Non-pigmented ciliary epithelial cell (primary cell): ENCODE data around the gene EXOG.

Experiments
- DNase-seq: peaks from one replicate; pipeline ENCODE4 v3.0.0-alpha.2; 2010; ENCODE audit warnings: low read depth

Gene EXOG

DNA sequence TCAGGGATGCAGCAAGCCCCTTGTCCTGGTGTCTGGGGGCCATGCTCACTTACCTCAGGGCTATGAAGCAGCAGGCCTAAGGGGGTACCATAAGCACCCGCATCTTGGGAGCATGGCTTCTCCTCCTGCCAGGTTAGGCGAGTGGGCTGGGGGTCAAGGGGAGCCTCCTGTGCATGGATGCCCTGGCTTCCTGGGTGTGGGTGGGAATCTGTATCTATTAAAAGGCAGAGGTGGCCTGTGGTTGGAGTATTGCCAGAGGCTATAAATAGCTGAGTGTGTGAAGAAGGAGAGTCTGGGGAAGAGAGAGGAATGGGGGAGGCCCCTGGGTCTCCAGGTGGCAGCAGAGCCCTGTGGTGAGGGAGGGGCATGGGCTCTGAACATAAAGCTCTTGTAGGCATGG is 22.9 kb upstream of the EXOG start:
- DNase-seq = no peak

DNA sequence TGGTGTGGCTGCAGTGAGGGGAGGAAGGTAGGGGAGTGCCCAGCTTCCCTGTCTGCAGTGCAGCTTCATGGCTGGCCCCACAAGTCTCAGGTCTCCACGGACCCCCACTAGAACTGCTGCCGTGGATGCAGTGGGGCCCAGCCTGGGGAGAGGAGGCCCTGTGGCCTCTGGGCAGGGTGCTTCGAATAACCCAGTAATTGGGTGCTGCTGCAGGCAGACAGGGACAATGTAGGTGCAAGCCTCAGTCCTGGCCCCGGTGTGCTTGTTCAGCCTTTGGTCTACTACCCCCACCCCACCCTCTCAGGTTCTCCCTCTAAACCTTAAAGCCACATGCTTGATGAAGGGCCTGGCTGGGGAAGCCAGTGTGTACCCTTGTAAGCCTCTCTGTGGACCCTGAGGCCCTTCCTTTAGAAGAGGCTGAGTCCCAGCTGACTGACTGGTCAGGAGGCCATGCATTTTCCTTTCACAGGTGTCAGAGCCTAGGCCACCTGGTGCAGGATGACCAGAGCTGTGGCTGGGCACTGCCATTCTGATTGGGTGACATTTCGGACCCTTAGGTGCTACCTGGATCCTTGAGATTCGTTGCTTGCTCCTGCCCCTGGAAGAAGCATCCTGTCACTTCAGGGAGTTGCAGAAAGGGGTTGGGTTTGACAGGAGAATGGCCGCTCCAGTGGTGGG is 21.1 kb upstream of the EXOG start:
- no peak for DNase-seq

DNA sequence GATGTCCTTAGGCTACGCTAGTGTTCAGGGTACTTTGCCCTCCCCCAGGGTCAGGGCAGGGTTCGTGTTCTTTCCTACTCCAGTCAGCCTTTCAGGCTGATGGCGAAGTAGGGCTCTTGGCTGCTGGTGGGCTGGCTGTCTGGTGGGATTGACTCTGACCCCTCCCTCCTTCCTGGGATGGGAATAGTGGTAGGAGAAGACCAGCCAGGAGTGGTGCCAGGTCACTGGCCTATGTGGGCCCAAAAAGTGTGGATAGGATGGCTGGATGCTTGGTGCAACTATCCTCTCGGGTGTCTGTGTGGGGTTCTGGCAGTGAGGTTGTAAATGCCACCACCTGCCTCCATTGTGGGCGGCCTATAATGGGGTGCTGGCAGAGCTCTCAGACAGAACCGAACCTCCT is 20.4 kb upstream of the EXOG start:
- no peak for DNase-seq

DNA sequence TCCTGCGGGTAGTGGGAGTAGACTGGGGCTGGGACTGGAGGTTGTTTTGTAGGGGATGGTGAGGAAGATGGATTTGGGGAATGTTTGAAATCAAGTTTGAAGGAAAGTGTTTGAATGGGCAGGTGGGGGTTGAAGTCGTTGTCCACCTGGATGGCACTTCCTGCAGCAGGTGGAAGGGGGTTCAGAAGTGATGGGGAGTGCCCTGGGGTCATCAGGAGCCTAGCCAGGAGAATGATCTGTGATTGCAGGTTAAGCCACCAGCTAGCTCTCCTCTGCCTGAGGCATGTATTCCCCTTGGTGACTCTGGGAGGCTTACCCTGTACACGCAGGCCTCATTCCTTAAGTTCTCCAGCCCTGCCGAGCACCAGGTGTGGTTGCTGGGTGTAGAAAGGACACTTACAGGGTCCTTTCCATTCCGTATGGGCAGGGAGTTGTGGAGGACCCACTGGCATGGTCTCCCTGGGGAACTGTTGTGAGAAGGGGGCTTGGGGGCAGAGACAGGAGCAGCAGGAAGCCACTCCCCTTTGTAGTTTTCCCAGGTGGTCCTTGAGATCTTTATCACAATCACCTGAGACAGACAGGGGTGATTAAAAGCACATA is 19.9 kb upstream of the EXOG start:
- no peak for DNase-seq

DNA sequence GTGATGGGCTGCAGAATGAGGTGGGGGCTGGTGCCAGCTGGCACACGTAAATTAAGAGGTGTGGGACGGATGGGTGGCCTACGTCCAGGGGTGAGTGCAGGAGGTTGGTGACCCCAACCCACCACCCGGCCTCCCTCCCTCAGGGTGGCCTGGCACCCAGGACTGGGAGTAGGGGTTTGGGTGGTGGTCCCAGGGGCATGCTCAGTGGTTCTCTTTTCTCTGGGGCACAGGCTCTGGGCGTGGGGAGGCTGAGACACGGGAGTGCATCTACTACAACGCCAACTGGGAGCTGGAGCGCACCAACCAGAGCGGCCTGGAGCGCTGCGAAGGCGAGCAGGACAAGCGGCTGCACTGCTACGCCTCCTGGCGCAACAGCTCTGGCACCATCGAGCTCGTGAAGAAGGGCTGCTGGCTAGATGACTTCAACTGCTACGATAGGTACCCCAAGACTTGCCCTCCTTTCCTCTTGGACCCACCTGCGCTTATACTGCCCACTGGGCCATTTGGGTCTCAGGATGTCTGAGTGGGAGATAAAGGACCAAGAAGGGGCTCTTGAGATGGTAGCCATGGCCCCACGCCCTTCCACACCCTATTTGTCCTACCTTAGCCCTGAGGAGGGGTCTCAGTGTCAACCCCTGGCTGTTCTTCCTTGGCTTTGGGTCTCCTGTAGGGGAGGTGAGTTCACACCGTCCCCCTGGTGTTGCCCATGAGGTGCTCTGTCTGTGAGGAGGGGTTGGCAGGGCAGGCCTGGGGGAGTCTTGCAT is 18.9 kb upstream of the EXOG start:
- no peak for DNase-seq

DNA sequence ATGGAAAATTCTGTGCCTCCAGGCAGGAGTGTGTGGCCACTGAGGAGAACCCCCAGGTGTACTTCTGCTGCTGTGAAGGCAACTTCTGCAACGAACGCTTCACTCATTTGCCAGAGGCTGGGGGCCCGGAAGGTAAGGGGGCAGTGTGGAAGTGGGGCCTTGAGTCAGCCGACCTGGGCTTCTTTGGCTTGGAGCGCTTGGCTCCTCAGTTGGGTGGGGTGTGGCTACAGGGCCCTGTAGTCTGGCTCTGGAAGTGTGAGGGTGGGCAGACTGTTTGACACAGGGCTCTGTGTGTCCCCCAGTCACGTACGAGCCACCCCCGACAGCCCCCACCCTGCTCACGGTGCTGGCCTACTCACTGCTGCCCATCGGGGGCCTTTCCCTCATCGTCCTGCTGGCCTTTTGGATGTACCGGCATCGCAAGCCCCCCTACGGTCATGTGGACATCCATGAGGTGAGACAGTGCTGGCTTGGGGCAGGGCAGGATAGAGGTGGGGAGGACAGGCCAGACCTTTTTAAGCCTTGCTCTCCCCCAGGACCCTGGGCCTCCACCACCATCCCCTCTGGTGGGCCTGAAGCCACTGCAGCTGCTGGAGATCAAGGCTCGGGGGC is 18.2 kb upstream of the EXOG start:
- DNase-seq = no peak

DNA sequence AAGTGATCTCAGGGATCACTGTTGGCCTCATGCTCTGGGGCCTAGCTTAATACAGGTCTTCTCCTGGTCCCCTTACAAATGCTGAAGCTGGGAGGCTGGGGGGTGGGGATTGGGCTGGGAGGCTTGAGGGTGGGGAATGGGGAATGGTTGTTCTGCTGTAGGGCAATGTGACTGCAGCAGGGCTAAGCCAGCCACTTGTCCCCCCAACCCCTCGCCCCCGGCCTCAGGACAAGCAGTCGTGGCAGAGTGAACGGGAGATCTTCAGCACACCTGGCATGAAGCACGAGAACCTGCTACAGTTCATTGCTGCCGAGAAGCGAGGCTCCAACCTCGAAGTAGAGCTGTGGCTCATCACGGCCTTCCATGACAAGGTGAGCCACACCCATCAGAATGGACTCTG is 17.2 kb upstream of the EXOG start:
- no peak for DNase-seq

DNA sequence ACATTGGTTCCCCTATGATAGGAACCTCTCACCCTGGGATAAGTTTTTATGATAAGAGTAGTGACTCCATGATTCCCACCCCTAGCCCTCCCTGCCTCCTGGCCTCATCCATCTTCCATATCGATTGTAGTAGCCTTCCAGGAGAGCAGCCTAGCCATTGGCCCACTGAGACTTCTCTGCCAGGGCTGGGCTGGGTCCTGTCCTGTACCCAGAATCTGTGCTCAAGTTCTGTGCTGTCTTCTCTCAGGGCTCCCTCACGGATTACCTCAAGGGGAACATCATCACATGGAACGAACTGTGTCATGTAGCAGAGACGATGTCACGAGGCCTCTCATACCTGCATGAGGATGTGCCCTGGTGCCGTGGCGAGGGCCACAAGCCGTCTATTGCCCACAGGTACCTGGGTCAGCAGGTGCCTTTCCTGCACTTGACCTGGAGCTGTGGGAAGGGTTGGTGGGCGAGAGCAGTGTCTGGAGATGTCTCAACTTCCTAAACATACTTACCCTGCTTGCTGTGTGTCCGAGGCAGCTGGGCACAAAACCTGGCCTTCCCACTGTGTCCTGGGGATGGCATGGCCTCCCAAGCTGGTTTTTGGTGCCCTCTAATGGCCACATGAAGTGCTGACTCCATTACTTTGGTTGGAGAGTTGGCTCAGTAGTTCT is 16.6 kb upstream of the EXOG start:
- DNase-seq = no peak

DNA sequence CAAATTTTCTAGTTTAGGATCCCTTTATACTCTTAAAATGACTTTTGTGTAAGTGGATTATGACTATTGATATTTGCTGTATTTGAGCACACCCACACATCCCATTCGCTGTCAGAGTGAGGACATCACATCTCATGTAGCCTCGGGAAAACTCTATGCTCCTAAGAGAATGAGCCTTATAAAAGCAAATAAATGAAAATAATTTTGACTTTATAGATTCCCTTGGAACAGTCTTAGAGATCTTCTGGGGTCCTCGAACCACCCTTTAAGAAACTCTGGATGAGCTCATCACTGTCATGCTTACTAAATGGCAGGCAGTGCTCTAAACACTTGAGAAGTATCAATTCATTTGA is 16.1 kb upstream of the EXOG start:
- DNase-seq = no peak

DNA sequence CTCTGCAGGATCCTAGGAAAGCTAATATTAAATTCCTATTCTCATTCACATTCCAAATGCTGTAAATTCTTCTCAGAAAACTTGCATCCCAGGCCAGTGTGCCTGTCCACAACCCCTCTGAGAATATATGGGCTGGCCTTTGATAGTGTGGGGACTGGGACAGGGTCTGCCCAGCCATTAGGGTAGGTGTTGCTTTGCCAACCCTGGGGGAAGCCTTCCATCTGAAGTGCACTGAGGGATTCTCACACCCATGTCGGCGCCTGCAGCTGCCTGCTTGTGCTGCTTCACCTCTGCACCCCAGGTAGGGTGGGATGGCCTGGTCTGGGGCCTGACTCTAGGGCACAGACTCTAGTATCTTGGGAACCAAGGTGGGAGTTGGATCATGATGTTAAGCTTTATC is 15.2 kb upstream of the EXOG start:
- no peak for DNase-seq

DNA sequence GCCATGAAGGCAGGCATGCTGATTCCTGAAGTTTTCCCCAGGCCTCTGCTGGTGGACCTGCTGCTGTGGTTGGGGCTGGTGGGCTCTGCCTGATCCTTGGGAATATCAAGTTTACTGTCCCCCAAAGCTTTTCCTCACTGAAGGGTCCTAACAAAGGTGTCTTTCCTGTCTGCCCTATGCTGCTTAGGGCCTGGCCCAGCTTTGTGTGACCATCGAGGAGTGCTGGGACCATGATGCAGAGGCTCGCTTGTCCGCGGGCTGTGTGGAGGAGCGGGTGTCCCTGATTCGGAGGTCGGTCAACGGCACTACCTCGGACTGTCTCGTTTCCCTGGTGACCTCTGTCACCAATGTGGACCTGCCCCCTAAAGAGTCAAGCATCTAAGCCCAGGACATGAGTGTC is 13.2 kb upstream of the EXOG start:
- DNase-seq = no peak

DNA sequence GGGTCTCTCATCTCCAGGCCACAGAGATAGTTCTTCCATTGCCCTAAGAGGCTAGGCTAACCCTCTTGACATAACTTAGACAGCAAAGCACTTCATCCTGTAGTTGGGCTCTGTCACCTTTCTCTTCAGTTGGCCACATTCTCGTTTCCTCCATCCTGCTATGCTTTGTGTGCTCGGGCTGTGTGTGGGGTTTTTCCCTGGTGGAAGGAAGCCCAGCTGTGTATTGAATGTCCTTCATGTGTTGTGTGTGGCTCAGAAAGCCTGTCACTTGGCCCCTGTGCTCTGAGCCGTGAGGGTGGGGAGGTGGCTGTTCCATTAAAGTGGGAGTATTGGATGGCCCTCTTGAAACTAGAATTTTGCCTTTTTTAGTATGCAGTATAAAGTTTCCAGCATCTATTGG is 8.8 kb upstream of the EXOG start:
- no peak for DNase-seq

DNA sequence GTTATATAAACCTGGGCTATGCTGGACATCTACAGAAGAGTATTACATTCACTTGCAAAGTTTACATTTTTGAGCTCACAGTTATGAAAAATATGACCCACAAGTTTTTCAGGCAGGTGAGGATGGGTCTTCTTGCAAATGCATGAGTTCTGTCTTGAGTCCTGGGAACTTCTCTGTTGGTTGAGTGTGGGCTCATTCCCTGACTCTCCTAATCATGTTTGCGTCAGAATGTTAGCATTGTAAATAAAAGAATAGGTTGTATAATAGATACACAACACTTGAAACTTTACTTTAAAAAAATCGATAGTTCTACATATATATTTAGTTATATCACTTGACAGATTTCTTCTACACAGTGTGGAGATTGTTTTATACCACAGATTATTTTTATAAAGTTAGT is 7.2 kb upstream of the EXOG start:
- DNase-seq = no peak

DNA sequence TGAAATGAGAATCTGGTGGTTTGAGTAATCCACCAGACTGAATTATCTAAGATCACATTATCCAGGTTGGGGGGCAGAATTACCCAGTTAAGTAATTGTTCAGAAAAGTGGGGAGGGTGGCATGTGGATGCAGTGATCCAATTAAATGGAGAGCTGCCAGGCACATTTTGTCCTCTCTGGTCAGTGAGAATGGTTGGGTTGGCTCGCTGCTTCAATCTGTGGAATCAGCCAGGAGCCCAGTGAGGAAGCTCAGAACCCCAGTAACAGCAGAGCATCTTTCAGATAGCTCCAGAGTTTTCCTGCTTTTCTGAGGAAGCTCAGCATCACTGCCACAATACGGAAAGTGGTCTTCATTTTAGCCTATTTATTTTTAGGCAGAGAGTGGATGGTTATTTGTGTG is 6.4 kb upstream of the EXOG start:
- DNase-seq = no peak

DNA sequence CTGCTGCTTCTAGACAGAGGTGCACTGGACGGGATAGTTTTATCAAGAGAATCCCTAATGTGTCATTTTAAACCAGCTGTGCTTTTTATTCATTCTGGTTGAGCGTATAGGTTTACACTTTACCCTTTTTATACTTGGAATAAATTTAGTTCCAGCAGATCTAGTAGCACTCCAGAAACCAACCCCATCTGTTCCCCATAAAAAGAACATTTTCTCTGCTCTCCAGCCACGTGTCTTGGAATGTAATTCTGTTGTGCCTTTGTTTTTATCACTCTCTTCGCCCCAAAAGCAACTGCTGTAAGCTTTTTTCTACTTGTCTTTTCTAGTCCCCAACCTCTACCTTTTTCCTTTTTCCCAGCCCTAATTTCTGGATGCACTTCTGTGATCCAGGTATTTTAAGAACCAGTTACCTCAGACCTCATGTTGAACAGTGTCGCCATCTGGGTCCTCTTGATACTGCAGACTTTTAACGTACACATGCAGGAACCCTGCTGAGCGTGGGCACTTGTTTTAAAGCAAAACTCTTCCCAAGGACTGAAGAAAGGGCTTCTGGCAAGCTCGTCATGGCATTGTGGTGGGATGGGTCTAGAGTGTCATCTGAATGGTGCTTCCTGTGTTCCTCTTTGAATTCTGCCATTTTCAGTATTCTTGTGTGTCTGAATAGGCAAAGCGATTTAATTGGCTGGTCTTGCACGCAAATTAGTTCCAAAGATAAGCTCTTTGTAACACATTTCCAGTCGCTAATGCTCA is 5.7 kb upstream of the EXOG start:
- DNase-seq = no peak

DNA sequence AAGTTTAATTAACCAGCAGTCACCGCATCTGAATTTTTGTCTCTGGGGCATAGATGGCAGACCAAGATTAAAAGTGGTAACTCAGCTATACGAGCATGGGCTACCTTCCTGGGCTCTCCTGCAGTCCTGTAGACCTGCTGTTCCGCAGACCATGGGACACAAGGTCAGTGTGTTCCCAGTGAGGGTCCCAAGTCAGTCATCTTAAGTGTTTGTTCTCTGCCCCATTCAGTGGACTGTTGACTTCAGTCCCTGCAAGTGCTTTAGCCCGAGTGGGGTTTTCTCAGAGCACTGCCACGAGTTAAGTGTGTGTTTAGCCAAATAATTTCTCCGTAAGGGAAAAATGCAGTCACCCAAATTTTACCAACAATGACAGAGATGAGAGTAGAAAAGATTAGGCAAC is 4.9 kb upstream of the EXOG start:
- DNase-seq = no peak

DNA sequence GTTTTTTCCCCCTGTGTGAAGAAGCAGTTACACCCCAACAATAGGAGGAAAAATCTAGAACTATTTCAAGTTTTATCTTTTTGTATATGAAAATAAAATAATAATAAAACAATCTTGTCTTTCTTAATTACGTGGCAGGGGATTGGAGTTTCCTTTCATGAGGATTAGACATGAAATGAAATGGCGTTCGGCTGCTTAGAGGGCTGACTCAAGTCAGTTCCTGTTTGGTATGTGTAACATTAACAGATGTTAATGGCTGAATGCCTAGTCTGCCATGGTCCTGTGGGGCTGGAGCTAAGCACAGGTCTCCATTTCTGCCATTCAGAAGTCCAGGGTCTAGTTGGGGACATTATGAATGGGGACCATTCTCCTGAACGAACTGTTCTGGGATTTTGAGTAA is 3.1 kb upstream of the EXOG start:
- DNase-seq = no peak

DNA sequence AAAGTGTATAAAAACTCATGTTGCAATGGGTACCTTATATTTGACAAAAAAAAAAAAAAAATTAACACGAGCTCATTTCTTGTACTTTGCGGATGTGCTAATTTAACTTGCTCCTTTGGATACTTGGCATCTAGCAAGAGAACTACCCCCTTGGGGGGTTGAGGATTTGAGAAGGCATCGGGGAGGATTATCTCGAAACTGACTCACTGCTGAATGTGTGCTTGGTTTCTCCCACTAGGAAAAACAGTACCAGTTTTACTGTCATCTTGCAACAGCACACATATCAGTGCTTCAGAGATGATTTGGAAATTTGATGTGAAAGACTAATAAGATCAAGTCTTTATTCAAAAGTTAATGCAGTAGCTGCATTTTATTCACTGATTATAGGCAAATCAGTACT is 891 bp downstream of the EXOG start:
- no peak for DNase-seq

DNA sequence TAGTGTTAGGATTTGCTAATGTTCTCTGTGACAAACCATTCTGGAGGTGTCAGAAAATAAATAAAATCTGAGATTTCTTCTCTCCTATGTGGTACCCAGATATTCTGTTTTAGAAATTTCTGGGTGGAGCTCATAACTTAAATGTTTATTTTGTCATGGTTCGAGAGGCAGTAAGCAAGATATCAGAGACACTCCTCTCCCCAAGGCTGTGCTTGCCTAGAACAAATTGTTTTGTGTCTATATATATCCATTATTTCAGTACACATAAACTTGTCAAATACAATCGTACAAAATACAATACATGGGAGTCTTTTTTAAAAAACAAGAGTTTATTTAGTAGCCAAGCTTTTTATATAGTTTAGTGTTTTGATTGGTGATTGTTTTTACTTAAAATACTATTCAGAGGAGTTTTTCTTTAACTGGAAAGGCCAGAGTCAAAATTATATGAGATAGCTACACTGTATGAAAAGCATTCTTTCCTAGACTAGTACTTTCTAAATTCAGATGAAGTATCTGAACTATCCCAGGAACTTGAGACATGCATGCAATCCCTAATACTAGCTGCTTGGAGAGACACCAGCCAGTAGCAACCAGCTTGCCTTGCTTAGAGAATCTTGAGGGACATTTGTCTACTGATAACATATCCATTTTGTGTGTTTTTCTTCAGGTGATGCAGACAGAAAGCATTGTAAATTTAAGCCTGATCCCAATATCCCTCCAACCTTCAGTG is 4.7 kb downstream of the EXOG start:
- no peak for DNase-seq

DNA sequence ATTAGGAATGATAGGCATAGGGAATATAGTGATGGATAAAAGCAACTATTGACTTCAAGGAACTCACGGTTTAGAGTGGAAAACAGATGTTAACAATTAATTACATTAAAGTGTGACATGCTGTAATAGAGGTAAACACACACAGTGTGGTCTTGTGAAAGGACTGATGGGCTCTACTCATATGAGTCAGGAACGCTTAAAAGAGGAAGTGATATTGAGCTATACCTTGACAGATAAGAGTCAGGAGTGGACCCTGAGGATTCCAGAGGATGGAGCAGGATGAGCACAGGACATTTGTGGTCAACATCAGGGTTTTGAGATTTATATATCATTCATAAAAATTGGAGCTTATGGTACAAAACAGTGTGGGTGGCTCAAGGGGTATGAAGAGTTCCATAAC is 11.0 kb downstream of the EXOG start:
- DNase-seq = no peak

DNA sequence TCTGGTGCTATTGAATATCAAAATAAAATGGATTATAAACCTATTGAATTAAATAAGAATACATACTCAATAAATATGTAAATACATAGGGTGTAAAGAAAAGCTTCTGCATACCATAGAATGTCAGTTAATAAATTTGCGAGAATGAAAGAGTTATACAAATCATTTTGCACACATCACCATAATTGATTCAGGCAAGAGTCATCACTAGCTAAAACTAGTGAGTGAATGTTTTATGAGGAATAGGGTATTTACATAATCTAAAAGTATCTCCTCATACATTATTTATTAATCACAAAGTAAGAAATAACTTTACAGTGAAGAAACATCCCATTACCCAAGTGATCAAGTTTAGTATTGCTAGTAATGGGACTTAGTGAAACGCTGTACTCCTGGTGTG is 13.6 kb downstream of the EXOG start:
- no peak for DNase-seq
